ENCODE measurements around the gene BYSL.

The BYSL gene

GRCh38 chr6:41922154-41922553 is 855 bp downstream of the BYSL start:
- peak overlapping the region; percentile 100 for H3K9ac ChIP-seq (ENCODE audit: low read length)
- no peak overlapping the region for H3K18ac ChIP-seq (ENCODE audit: low read length)
- H4K5ac ChIP-seq (ENCODE audit: low read length) = no peak overlapping the region
- peaks cover 5% of the 10 kb centered on the region for H3K4me1 ChIP-seq (ENCODE audit: control insufficient read depth, low read depth, low read length)
- peaks cover 5% of the 10 kb centered on the region for H3K36me3 ChIP-seq (ENCODE audit: control insufficient read depth, insufficient read depth, low read length)
- H3K79me1 ChIP-seq (ENCODE audit: low read length) = peaks cover 25% of the 10 kb centered on the region
- H2BK120ac ChIP-seq (ENCODE audit: low read depth, low read length) = no peak overlapping the region
- peak overlapping the region; percentile 98 for H3K4me2 ChIP-seq (ENCODE audit: low read length)
- peak overlapping the region; percentile 100 for H3K56ac ChIP-seq (ENCODE audit: low read length)
- no peak overlapping the region for H3K4ac ChIP-seq (ENCODE audit: low read depth, low read length)
- no peak overlapping the region for H3K27ac ChIP-seq (ENCODE audit: low read depth, low read length)
- no peak overlapping the region for H2BK5ac ChIP-seq (ENCODE audit: low read length)
- peak overlapping the region; percentile 82 for H2AK5ac ChIP-seq (ENCODE audit: low read length)
- no peak for DNase-seq
- no CpG with 5 or more reads among the region's 7 CpGs for WGBS (ENCODE audit: extremely low coverage, insufficient coverage, low lambda C conversion rate)
- no peak overlapping the region for H2BK15ac ChIP-seq (replicated peaks; ENCODE audit: low read depth)
- H3K4me3 ChIP-seq (ENCODE audit: low read length) = peak overlapping the region; percentile 99
- no peak overlapping the region for H4K8ac ChIP-seq (ENCODE audit: low read depth, low read length)
- H3K27me3 ChIP-seq (ENCODE audit: insufficient read depth, low read length, poor library complexity) = peaks cover 2% of the 10 kb centered on the region
- no peak overlapping the region for H3K23ac ChIP-seq (ENCODE audit: low read length)
- peaks cover 52% of the 10 kb centered on the region for H3K79me2 ChIP-seq (ENCODE audit: control insufficient read depth, insufficient read depth, low read length)

- Histone ChIP-seq H2BK15ac (replicated peaks; ENCODE audit: low read depth) (no peak overlapping the region), H3K4ac (ENCODE audit: low read depth, low read length) (no peak overlapping the region), H4K8ac (ENCODE audit: low read depth, low read length) (no peak overlapping the region), H3K23ac (ENCODE audit: low read length) (no peak overlapping the region), H4K5ac (ENCODE audit: low read length) (no peak overlapping the region), H3K4me1 (ENCODE audit: control insufficient read depth, low read depth, low read length) (peaks cover 2% of the 10 kb centered on the region), H2BK5ac (ENCODE audit: low read length) (no peak overlapping the region), H3K4me3 (ENCODE audit: low read length) (no peak overlapping the region), H3K18ac (ENCODE audit: low read length) (no peak overlapping the region), H3K27me3 (ENCODE audit: insufficient read depth, low read length, poor library complexity) (no peaks in the 10 kb centered on the region), H3K27ac (ENCODE audit: low read depth, low read length) (no peak overlapping the region), H2BK120ac (ENCODE audit: low read depth, low read length) (no peak overlapping the region), H3K79me2 (ENCODE audit: control insufficient read depth, insufficient read depth, low read length) (peaks cover 36% of the 10 kb centered on the region), H3K36me3 (ENCODE audit: control insufficient read depth, insufficient read depth, low read length) (peaks cover 28% of the 10 kb centered on the region), H3K79me1 (ENCODE audit: low read length) (peaks cover 24% of the 10 kb centered on the region), H3K4me2 (ENCODE audit: low read length) (no peak overlapping the region), H3K56ac (ENCODE audit: low read length) (no peak overlapping the region), H3K9ac (ENCODE audit: low read length) (no peak overlapping the region), H2AK5ac (ENCODE audit: low read length) (no peak overlapping the region)
- WGBS (ENCODE audit: extremely low coverage, insufficient coverage, low lambda C conversion rate) = no CpG with 5 or more reads among the region's 6 CpGs
- DNase-seq = no peak
Measured at GRCh38 chr6:41927253-41927652, 6.0 kb downstream of the BYSL start.

- Histone ChIP-seq H3K36me3 (ENCODE audit: control insufficient read depth, insufficient read depth, low read length) (peaks cover 28% of the 10 kb centered on the region), H3K4me3 (ENCODE audit: low read length) (no peak overlapping the region)
- no CpG with 5 or more reads among the region's 6 CpGs for WGBS (ENCODE audit: extremely low coverage, insufficient coverage, low lambda C conversion rate)
Measured at GRCh38 chr6:41929924-41930323, 8.6 kb downstream of the BYSL start.

GRCh38 chr6:41931792-41932191 is 10.5 kb downstream of the BYSL start:
- no peak overlapping the region for H3K27ac ChIP-seq (ENCODE audit: low read depth, low read length)
- no peak overlapping the region for H3K4me3 ChIP-seq (ENCODE audit: low read length)
- H2AK5ac ChIP-seq (ENCODE audit: low read length) = no peak overlapping the region
- H4K8ac ChIP-seq (ENCODE audit: low read depth, low read length) = no peak overlapping the region
- no peak for DNase-seq
- H3K79me2 ChIP-seq (ENCODE audit: control insufficient read depth, insufficient read depth, low read length) = peaks cover 4% of the 10 kb centered on the region
- H3K23ac ChIP-seq (ENCODE audit: low read length) = no peak overlapping the region
- no peak overlapping the region for H3K56ac ChIP-seq (ENCODE audit: low read length)
- no peak overlapping the region for H4K5ac ChIP-seq (ENCODE audit: low read length)
- no peak overlapping the region for H2BK15ac ChIP-seq (replicated peaks; ENCODE audit: low read depth)
- peaks cover 29% of the 10 kb centered on the region for H3K36me3 ChIP-seq (ENCODE audit: control insufficient read depth, insufficient read depth, low read length)
- no peak overlapping the region for H3K4ac ChIP-seq (ENCODE audit: low read depth, low read length)
- H3K4me2 ChIP-seq (ENCODE audit: low read length) = no peak overlapping the region
- H3K18ac ChIP-seq (ENCODE audit: low read length) = no peak overlapping the region
- H3K27me3 ChIP-seq (ENCODE audit: insufficient read depth, low read length, poor library complexity) = no peaks in the 10 kb centered on the region
- no peaks in the 10 kb centered on the region for H3K4me1 ChIP-seq (ENCODE audit: control insufficient read depth, low read depth, low read length)
- WGBS (ENCODE audit: extremely low coverage, insufficient coverage, low lambda C conversion rate) = no CpG with 5 or more reads among the region's 2 CpGs
- H3K79me1 ChIP-seq (ENCODE audit: low read length) = peaks cover 12% of the 10 kb centered on the region
- H2BK120ac ChIP-seq (ENCODE audit: low read depth, low read length) = no peak overlapping the region
- H3K9ac ChIP-seq (ENCODE audit: low read length) = no peak overlapping the region
- no peak overlapping the region for H2BK5ac ChIP-seq (ENCODE audit: low read length)

More at GRCh38 chr6:41929924-41930323, 8.6 kb downstream of the BYSL start:
- Histone ChIP-seq H3K79me1 (ENCODE audit: low read length) (peaks cover 15% of the 10 kb centered on the region), H4K5ac (ENCODE audit: low read length) (no peak overlapping the region), H3K27me3 (ENCODE audit: insufficient read depth, low read length, poor library complexity) (no peaks in the 10 kb centered on the region), H3K56ac (ENCODE audit: low read length) (no peak overlapping the region), H2BK15ac (replicated peaks; ENCODE audit: low read depth) (no peak overlapping the region), H4K8ac (ENCODE audit: low read depth, low read length) (no peak overlapping the region), H3K9ac (ENCODE audit: low read length) (no peak overlapping the region), H3K18ac (ENCODE audit: low read length) (no peak overlapping the region), H2AK5ac (ENCODE audit: low read length) (no peak overlapping the region), H3K23ac (ENCODE audit: low read length) (no peak overlapping the region), H3K79me2 (ENCODE audit: control insufficient read depth, insufficient read depth, low read length) (peaks cover 11% of the 10 kb centered on the region), H3K4me1 (ENCODE audit: control insufficient read depth, low read depth, low read length) (no peaks in the 10 kb centered on the region), H3K27ac (ENCODE audit: low read depth, low read length) (no peak overlapping the region), H2BK120ac (ENCODE audit: low read depth, low read length) (no peak overlapping the region), H3K4ac (ENCODE audit: low read depth, low read length) (no peak overlapping the region), H2BK5ac (ENCODE audit: low read length) (no peak overlapping the region), H3K4me2 (ENCODE audit: low read length) (no peak overlapping the region)
- DNase-seq = no peak

- H3K4me1 ChIP-seq (ENCODE audit: control insufficient read depth, low read depth, low read length) = no peaks in the 10 kb centered on the region
- no peak for DNase-seq
- peaks cover 11% of the 10 kb centered on the region for H3K79me1 ChIP-seq (ENCODE audit: low read length)
- H4K8ac ChIP-seq (ENCODE audit: low read depth, low read length) = no peak overlapping the region
- H3K4me3 ChIP-seq (ENCODE audit: low read length) = no peak overlapping the region
- no peaks in the 10 kb centered on the region for H3K27me3 ChIP-seq (ENCODE audit: insufficient read depth, low read length, poor library complexity)
- no peak overlapping the region for H2BK120ac ChIP-seq (ENCODE audit: low read depth, low read length)
- H3K27ac ChIP-seq (ENCODE audit: low read depth, low read length) = no peak overlapping the region
- no peaks in the 10 kb centered on the region for H3K79me2 ChIP-seq (ENCODE audit: control insufficient read depth, insufficient read depth, low read length)
- WGBS (ENCODE audit: extremely low coverage, insufficient coverage, low lambda C conversion rate) = no CpG with 5 or more reads among the region's 15 CpGs
- no peak overlapping the region for H3K56ac ChIP-seq (ENCODE audit: low read length)
- no peak overlapping the region for H4K5ac ChIP-seq (ENCODE audit: low read length)
- H2AK5ac ChIP-seq (ENCODE audit: low read length) = no peak overlapping the region
- H3K23ac ChIP-seq (ENCODE audit: low read length) = no peak overlapping the region
- H3K4me2 ChIP-seq (ENCODE audit: low read length) = no peak overlapping the region
- H3K18ac ChIP-seq (ENCODE audit: low read length) = no peak overlapping the region
- no peak overlapping the region for H3K4ac ChIP-seq (ENCODE audit: low read depth, low read length)
- H2BK5ac ChIP-seq (ENCODE audit: low read length) = no peak overlapping the region
- H3K36me3 ChIP-seq (ENCODE audit: control insufficient read depth, insufficient read depth, low read length) = peaks cover 25% of the 10 kb centered on the region
- no peak overlapping the region for H2BK15ac ChIP-seq (replicated peaks; ENCODE audit: low read depth)
- no peak overlapping the region for H3K9ac ChIP-seq (ENCODE audit: low read length)
Measured at GRCh38 chr6:41932378-41932777, 11.1 kb downstream of the BYSL start.
